ENCODE results near the gene HEATR1.
A peak's percentile ranks its signal among the peaks of the same experiment; 100 is the strongest.
"Not testable (repeated sequence)": the region's sequence is repeated elsewhere in the genome, so short reads cannot be mapped to it uniquely, and the experiment has no call there.

Gene HEATR1

DNA sequence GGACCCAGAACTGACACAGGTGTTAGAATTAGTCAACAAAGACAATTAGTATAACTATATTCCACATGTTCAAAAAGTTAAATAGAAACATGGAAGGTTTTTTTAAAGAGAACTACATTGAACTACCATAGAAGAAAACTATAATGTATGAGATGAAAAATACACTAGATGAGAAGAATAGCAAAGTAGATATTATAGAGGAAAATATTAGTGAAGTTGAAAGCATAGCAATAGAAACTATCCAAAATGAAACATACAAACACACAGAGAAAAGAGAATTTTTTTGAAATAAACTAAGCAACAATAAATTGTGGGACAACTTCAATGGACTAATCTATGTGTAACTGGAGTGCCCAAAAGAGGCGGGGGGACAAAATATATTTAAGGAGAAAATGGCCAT is 8.0 kb upstream of the HEATR1 start:
- Mint-ChIP-seq H3K27ac (no peak overlapping the region), H3K9me3 (no peaks in the 10 kb centered on the region), H3K4me3 (no peak overlapping the region), H3K4me1 (no peaks in the 10 kb centered on the region), H3K27me3 (peaks cover 57% of the 10 kb centered on the region)
- DNase-seq (no peak), ATAC-seq (no peak)

DNA sequence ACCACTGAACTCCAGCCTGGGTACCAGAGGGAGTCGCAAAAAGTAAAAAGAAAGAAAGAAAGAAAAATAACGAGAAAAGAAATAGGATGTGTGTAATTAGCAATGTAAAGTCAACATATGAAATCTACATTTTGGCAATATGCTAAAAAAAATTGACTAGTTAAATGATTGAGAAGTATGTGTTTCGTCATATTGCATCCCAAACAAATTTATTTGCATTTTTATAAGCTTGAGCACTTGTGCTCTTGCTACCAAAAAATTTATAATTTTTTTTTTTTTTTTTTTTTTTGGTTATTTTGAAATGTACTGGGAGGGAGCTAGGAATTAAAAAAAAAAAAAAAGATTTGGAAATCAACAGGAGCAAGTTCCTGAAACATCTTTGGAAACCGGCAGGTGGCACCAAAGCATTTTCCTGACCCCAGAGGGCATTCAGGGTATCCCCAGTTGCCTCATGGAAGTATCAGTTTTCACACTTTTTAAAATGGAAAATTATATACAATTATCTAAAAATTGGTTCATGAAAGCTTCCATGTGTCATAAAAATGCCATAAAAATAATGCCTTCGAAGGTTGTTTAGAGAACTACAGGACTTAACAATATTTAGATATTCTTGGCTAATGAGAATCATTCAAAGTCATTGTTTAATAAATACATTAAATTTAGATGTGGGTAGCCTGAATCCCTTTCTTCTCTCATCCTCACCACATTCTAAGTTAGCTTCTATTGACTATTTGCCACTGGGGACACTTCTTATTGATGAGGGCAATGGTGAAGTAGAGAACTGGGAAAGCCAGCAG is 4.8 kb upstream of the HEATR1 start:
- no peak overlapping the region for H3K27ac Mint-ChIP-seq
- no peak for DNase-seq
- peaks cover 12% of the 10 kb centered on the region for H3K4me1 Mint-ChIP-seq
- H3K9me3 Mint-ChIP-seq, result no peaks in the 10 kb centered on the region
- no peak overlapping the region for H3K4me3 Mint-ChIP-seq
- peaks cover 37% of the 10 kb centered on the region for H3K27me3 Mint-ChIP-seq
- ATAC-seq, result no peak

DNA sequence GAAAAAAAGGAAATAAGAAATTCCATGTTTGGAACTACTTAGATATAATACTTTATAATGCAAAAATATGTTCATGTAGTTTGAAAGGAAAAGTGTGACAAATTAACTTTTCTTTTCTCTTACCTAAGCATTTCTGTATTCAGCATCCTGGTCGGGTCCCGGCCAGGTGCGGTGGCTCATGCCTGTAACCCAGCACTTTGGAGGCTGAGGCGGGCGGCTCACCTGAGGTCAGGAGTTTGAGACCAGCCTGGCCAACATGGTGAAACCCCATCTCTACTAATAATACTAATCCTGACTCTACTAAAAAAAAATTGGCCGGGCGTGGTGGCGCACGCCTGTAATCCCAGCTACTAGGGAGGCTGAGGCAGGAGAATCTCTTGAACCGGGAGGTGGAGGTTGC is 3.3 kb upstream of the HEATR1 start:
- H3K27ac Mint-ChIP-seq, result not testable (repeated sequence)

DNA sequence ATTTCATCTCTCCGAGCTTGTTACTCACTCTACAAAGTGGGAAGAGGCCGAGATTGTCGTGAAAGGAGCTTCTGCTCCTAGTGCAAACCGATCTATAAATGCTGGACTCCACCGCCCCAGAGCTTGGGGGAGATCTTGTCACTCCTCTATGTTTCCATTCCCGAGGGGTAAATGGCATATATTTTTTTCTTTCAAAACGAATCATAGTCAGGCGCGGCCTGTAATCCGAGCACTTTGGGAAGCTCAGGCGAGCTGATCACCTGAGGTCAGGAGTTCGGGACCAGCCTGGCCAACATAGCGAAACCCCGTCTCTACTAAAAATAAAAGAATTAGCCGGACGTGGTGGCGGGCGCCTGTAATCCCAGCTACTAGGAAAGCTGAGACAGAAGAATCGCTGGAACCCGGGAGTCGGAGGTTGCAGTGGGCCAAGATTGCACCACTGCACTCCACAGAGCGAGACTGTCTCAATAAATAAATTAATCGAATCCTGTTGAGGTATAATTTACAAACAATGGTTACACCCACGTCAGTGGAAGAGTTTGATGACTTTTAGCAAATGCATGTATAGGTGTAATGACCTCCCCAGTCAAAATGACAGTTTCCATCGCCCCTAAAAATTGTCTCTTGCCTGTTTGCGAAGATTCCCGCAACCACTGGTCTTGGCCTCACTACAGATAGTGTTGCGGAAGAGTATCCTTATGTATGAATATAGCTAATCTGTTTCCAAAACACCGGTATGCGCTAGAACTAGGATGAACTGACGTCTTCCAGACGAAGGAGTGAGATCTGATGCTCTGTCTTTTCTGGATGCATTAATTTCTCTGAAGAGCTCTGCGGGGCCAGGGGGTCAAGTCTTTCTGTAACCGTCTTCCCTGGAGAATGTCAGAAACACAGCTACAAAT is 840 bp upstream of the HEATR1 start:
- Mint-ChIP-seq H3K9me3 (no peaks in the 10 kb centered on the region), H3K4me1 (peaks cover 34% of the 10 kb centered on the region), H3K4me3 (peak overlapping the region; percentile 77 to 95), H3K27me3 (peaks cover 17% of the 10 kb centered on the region), H3K27ac (peak overlapping the region; percentile 81 to 89)
- no peak for ATAC-seq
- no peak for DNase-seq

More for the DNA sequence above, 3.3 kb upstream of the HEATR1 start:
- H3K9me3 Mint-ChIP-seq, DNase-seq, H3K4me3 Mint-ChIP-seq, ATAC-seq: not testable (repeated sequence)
- Mint-ChIP-seq H3K4me1 (peaks cover 24% of the 10 kb centered on the region), H3K27me3 (peaks cover 36% of the 10 kb centered on the region)

- H3K4me3 Mint-ChIP-seq, result peak overlapping the region in 1 of 2 donors; percentile 35
- no peak for DNase-seq
- no peaks in the 10 kb centered on the region for H3K9me3 Mint-ChIP-seq
- H3K27ac Mint-ChIP-seq, result no peak overlapping the region
- peaks cover 34% of the 10 kb centered on the region for H3K4me1 Mint-ChIP-seq
- H3K27me3 Mint-ChIP-seq, result no peaks in the 10 kb centered on the region
- no peak for ATAC-seq
These were observed 2.1 kb downstream of the HEATR1 start for GRCh38 chr1:236602171-236602570.

GRCh38 chr1:236590553-236591150 is 13.7 kb downstream of the HEATR1 start:
- no peaks in the 10 kb centered on the region for H3K27me3 Mint-ChIP-seq
- no peak overlapping the region for H3K27ac Mint-ChIP-seq
- DNase-seq (no peak), ATAC-seq (no peak)
- peaks cover 9% of the 10 kb centered on the region for H3K4me1 Mint-ChIP-seq
- no peak overlapping the region for H3K4me3 Mint-ChIP-seq
- no peaks in the 10 kb centered on the region for H3K9me3 Mint-ChIP-seq

GRCh38 chr1:236589531-236589930 is 14.8 kb downstream of the HEATR1 start:
- no peak overlapping the region for H3K27ac Mint-ChIP-seq
- H3K4me1 Mint-ChIP-seq, result peaks cover 9% of the 10 kb centered on the region
- H3K27me3 Mint-ChIP-seq, result no peaks in the 10 kb centered on the region
- no peak for DNase-seq
- no peak overlapping the region for H3K4me3 Mint-ChIP-seq
- ATAC-seq, result no peak
- no peaks in the 10 kb centered on the region for H3K9me3 Mint-ChIP-seq

- H3K4me3 Mint-ChIP-seq, result no peak overlapping the region
- H3K4me1 Mint-ChIP-seq, result no peaks in the 10 kb centered on the region
- ATAC-seq (no peak), DNase-seq (no peak)
- no peak overlapping the region for H3K27ac Mint-ChIP-seq
- H3K27me3 Mint-ChIP-seq, result no peaks in the 10 kb centered on the region
- H3K9me3 Mint-ChIP-seq, result no peaks in the 10 kb centered on the region
These were observed 22.8 kb downstream of the HEATR1 start for GRCh38 chr1:236581528-236581927.

- H3K4me1 Mint-ChIP-seq, H3K4me3 Mint-ChIP-seq, ATAC-seq, DNase-seq, H3K27me3 Mint-ChIP-seq, H3K9me3 Mint-ChIP-seq: not testable (repeated sequence)
- H3K27ac Mint-ChIP-seq, result peak overlapping the region in 1 of 2 donors; percentile 71
These were observed 23.9 kb downstream of the HEATR1 start for GRCh38 chr1:236580404-236580803.

DNA sequence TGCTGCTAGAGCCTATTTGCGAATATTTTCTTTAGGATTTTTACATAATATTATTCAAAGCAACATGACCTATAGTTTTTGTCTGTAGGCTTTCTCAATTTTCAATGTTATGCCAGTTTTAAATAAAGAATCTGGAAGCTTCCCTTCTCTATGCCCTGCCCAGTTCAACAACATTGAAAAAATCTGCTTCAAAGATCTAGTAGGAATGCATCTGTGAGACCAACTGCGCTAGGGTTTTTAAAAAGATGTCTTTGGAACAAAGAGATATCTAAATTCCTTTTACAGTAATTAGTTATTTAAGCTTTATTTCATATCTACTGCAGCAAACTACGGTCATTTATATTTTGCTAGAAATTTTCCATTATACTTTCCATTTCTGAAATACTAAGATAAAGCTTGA is 25.7 kb downstream of the HEATR1 start:
- no peaks in the 10 kb centered on the region for H3K9me3 Mint-ChIP-seq
- H3K27ac Mint-ChIP-seq, result no peak overlapping the region
- ATAC-seq, result no peak
- H3K4me3 Mint-ChIP-seq, result no peak overlapping the region
- no peaks in the 10 kb centered on the region for H3K4me1 Mint-ChIP-seq
- no peaks in the 10 kb centered on the region for H3K27me3 Mint-ChIP-seq
- DNase-seq, result no peak

- not testable (repeated sequence) for H3K4me3 Mint-ChIP-seq, H3K4me1 Mint-ChIP-seq, ATAC-seq, H3K9me3 Mint-ChIP-seq, H3K27ac Mint-ChIP-seq, DNase-seq, H3K27me3 Mint-ChIP-seq
These were observed 27.3 kb downstream of the HEATR1 start for GRCh38 chr1:236577041-236577440.

DNA sequence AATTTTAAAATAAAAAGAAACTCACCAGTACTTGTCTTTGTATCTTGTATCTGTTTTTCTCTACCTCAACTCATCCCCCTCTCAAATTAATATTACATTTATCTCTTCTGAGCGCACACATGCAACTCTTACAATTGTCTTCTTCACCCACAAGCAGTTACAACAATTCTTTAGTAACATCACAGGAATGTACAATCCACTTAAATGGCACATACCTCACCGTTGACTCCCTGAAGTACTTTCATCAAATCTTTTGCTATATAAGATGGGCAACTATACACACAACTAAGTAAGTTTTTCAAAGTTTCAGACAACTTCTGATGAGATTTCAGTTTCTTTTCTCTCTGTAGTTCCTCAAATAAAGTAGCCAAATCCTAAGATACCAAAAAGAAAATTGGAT is 28.3 kb downstream of the HEATR1 start:
- Mint-ChIP-seq H3K27me3 (no peaks in the 10 kb centered on the region), H3K9me3 (no peaks in the 10 kb centered on the region), H3K4me3 (no peak overlapping the region), H3K27ac (no peak overlapping the region), H3K4me1 (no peaks in the 10 kb centered on the region)
- ATAC-seq (no peak), DNase-seq (no peak)

GRCh38 chr1:236575523-236575922 is 28.8 kb downstream of the HEATR1 start:
- no peak for ATAC-seq
- no peak for DNase-seq
- Mint-ChIP-seq H3K27me3 (no peaks in the 10 kb centered on the region), H3K4me1 (no peaks in the 10 kb centered on the region), H3K4me3 (no peak overlapping the region), H3K9me3 (no peaks in the 10 kb centered on the region), H3K27ac (no peak overlapping the region)

GRCh38 chr1:236568285-236568894 is 35.9 kb downstream of the HEATR1 start:
- Mint-ChIP-seq H3K9me3 (no peaks in the 10 kb centered on the region), H3K27ac (peak overlapping the region; percentile 53 to 55), H3K4me3 (no peak overlapping the region), H3K27me3 (no peaks in the 10 kb centered on the region), H3K4me1 (peaks cover 9% of the 10 kb centered on the region)
- no peak for ATAC-seq
- no peak for DNase-seq

DNA sequence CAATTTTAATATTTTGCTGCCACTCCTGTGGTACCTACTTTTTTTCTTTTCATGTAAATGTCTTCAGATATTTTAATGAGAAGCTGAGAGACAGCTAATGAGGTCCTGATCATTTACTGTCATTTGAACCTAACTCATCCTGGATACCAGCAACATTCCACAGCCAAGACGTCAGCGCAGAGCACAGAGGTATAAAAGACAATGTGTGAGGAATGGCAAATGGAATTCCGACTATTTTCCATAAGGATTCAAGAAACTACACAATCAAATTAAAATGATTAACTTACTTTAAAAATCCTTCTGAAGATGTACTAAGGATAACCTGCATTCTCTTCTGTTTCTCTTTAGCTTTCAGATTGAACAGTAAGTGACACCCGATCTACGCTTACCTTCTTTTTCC is 38.8 kb downstream of the HEATR1 start:
- no peak overlapping the region for H3K27ac Mint-ChIP-seq
- DNase-seq (no peak), ATAC-seq (no peak)
- peaks cover 9% of the 10 kb centered on the region for H3K4me1 Mint-ChIP-seq
- H3K9me3 Mint-ChIP-seq, result no peaks in the 10 kb centered on the region
- no peak overlapping the region for H3K4me3 Mint-ChIP-seq
- H3K27me3 Mint-ChIP-seq, result no peaks in the 10 kb centered on the region

Measured in stimulated activated naive CD8-positive, alpha-beta T cell treated with anti-CD3 and anti-CD28 coated beads, Interleukin-15, amount 100 ng/mL, for 72 hours (primary cell).